HG02623 (cell line): ENCODE data around the gene KDM4B.

Experiments used
- ATAC-seq: cut with Tn5 transposase; IDR thresholded peaks from one replicate; pipeline ENCODE4 v1.9.1; 2021; ENCODE audit warnings: moderate library complexity; ENCODE audit not compliant: unreplicated experiment

KDM4B gene

DNA sequence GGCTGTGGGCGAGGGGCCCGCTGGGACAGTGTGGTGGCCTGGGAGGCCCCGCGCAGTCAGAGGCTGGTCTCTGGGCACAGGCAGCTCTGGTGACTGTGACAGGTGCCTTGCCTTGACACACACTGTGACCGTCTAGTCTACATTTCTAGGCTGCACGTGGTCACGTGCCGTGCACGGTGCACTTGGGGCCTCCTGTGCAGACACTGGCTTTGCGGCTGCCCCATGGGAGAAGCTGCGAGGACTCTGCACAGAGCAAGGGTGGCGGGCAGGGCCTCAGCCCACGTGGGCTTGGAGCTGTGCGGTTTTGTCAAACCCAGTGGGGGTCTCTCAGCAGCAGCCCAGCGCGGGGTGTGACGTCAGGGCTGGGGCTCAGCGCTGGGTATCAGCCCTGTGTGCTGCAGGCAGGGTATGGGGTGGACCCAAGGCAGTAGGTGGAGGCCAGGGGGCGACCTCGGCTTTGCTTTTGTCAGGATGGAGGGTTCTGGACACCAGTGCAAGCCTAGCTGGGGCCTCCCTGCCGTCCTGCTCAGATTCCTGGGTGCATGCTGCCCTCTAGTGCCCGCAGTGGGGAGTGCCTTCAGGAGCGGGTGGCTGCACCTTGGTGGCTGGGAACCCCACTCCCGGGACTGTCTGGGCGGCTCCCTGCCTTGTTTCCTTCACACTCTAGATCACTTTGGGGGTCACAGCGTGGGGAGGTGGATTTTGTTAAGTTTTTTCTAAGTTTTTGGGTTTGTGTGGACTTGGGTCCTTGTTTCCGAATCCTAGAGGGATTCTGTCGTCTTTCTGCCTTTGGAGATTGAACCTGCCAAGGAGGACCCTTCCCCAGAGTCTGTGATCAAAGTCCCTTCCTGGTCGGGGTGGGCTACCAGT is 62.6 kb downstream of the KDM4B start:
- ATAC-seq, result no peak

DNA sequence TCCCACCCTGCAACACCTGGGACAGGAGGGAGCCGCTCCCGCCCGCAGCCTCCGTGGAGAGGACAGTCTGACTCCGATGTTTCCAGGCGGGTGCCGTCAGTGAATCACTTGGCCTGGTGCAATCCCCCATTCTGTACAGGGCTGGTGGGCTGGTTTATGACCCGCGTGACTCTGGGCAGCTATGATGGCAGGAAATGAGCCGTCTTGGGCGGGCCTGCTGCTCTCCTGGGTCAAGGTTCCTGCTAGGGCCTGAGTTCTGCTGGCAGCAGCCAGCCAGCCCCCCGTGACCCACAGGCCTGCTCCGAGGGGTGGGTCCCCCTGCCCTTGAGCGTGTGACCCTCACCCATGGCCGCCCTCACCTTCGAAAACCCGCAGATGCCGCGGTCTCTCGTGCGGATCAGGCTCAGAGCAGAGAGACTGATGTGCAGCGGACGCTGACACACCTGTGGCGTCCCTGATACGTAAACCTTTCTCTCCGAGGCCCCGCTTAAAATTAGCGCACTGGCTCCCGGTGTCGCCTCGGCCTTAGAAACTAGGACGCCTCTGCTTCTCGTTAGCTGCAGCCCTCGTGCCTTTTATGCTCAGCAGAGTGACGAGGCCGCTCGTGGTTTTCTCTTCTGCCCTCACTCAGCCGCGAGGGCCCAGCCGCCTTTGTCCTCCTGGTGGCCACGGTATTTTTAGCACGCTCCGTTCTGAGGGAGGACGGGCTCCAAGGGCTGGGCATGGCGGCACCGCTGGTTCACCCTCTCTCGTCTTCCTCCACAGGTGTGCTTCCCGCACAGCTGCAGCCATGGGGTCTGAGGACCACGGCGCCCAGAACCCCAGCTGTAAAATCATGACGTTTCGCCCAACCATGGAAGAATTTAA is 63.4 kb downstream of the KDM4B start:
- ATAC-seq, result no peak

DNA sequence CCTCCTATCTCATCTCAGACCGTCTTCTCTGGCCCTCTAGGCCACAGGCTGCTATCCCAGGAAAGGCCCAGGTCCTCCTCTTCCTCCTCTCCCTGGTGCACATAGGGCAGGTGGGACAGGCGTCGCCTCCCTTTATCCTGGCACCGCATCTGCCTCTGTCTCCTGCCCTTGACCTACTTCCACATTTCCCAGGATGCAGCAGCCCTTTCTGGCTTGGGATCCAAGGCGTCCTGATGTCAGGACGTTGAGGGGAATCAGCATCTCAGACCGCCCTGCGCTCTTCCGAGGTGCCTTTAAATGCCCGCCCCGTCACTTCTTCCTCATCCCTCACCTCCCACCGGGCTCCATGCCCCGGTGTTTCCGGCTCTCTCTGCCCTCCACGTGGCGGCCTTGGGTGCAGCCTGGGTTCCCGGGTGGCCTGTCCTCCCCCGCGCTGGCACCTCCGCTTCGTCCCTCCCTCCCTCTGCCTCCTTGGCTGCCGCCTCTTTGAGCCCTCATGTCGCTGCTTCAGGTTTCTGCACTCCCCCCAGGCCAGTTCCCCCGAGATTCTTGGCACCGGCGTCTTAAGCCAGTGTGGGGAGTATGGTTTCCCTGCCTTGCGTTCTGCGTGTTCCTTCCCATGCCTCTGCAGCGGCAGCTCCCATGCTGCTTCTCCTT is 66.3 kb downstream of the KDM4B start:
- no peak for ATAC-seq

DNA sequence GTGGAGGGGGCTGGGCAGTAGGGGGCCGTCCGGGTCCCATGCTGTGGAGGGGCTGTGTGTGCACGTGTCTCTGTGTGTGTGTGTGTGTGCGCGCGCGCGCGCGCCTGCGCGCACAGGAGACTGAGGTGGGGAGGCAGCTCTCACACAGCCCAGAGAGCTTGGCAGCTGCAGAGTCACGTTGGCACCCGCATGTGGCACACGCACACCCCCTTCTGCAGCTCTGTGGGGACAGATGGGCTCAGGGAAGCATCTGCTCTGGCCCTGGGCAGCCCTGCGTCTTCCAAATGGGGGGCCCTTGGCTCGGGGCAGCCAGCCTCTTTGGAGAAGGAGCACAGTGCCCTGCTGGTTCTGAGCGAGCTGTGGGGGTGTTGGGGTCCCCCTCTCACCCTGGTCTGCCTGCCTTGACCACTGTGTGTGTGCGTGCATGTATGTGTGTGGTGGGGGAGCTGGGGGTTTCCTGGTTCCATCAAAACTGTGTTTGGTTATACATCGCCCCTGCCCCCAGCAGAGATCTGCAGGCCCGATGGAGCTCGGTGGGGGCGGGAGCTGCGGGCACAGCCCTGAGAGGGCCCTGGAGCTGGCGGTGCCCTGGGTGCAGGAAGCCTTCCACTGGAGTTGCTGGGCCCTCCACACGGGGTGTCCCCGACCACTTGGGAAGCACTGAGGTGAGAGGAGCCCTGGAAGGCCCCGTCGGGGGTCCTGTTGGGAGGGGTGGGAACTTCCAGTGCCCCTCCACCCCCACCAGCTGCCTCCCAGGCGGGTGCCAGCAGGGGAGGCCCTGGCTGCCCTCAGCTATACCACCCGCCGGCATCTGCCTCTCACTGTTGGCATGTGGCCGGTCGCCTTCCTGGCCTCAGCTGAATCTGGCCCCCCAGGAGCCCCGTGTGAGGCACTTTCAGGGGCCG is 67.1 kb downstream of the KDM4B start:
- no peak for ATAC-seq

DNA sequence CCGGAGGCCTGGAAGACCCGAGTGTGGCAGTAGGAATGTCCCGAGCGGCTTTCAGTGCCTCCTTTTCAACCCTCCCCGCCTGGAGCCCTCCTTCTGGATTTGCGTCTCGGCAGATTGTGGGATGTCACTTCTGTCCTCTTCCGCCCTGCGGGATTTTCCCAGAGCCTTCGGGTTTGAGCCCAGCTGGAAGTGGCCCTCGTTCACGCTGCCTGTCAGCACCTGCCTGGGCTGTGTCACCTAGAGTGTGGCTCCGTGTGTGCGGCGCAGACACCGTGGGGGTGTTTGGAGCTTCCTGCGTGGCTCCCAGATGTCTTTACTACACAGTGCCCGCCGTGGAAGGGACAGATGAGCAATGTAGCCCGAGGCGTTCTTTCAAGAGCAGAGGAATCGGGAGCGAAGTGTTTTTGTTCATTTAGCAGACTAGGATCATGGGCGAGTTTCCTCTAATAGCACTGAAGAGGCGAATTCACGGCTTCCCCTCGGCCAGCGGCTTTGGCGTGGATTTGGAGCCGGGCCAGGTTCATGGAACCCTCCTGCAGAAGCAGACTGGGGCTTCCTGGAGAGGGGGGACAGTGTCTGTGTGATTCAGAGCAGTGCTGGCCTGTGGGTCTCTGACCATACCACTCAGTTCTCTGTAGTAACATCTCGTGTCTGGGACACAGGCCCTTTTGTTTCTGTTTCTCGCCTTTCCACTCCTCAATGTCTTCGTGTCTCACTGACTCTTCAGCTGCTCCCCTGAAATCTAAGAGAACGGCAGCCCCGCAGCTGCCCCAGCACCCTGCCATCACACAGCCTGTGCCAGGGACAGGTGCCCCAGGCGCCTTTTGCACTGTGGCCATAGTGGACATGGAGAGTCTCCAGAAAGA is 68.0 kb downstream of the KDM4B start:
- no peak for ATAC-seq

DNA sequence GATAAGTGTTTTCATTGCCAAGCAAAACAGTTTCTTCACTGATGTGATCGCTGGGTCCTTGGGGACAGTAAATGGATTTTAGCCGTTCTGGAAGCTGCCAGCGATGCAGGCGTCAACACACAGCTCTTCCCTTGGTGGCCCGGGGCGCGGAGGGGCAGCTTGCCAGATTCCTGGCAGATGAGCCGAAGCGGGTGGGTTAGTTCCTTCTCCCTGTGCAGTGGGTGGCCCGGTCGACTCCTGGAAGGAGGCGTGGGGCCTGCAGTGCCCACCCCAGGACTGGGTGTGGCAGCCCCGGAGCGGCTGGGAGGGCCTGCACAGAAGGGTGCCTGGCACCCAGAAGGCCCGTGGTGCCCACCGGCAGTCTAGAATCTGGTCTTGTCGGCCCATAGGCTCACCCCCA is 69.0 kb downstream of the KDM4B start:
- no peak for ATAC-seq

DNA sequence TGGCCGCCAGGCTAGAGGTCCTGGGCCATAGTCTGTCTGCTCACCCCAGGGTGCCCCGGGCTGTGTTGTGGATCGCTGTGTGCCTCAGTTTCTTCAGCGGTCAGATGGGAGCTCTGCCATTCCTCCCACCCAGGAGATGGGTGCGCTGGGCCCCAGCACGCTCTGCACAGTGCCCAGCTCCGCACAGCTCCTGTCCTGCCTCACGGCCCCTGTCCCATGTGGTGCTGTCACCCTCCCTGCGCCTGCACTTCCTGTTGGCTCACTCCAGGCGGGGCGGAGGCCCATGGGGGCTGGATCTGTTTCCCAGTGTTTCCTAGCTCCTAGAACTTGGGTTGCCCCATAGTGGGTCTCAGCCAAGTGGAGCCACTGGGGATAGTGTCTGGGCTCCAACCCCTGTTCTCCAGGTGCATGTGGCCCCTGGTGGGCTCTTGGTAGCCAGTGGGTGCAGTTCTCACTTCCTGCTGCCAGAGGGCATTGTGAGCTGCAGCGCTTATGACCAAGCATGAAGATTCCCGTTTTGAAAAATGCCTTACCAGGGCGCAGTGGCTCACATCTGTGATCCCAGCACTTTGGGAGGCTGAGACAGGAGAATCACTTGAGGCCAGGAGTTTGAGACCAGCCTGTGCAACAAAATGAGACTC is 69.8 kb downstream of the KDM4B start:
- no peak for ATAC-seq

DNA sequence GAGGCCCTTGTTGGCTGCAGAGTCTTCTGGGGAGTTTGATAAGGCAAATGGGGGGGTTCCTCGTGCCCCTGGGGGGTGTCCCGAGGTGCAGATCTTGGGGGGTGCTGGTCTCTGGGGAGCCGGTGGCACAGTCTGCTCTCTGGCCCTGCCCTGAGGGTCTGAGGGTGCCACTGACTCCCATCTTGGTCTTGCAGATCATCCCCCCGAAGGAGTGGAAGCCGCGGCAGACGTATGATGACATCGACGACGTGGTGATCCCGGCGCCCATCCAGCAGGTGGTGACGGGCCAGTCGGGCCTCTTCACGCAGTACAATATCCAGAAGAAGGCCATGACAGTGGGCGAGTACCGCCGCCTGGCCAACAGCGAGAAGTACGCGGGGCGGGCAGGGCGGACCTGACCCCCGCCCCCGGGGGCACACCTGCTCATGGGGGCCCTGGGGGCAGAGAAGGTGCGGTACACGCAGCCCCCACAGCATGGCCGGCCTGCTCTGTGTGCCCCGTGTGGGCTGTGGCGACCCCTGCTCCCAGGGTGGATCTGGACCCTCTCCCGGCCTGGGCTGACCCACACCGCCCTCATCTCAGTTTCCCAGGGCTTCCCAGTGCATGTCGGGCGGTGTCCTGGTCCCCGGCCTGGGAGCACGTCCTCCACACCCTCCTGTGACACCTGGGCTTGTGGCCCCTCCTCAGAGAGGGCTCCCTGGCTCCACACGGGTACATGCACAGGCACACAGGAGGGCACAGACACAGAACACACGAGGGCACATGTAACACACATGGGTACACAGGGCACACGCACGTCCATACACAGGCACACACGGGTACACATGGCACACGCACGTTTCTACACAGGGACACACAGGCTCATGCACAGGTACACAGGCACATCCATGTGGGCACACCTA is 71.0 kb downstream of the KDM4B start:
- no peak for ATAC-seq

DNA sequence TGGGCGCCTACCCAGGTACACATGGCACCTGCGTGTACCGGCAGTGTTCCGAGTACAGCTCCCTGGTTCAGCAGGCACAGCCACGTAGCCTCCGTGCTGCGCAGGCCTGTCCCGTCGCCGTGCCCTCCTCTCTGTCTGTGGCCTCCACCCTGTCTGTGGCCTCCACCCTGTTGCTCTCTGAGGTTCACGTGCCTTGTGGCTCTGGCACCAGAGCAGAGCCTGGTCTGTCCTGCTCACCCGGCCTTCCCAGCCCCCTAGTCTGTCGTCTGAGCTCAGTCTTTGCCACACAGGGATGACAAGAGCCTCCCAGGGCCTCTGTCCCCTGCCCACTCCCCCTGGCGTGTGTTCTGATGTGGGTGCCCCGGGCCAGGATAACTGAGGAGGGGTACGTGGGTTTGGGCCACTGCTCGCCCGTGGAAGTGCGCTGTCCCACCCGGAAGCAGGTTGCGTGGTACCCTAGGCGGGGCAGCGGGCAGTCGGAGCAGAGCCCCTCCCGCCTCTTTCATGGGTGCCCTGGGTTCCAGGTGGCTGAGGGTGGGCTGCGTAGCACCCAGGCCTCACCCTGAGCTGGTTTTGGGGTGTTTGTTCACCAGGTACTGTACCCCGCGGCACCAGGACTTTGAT is 71.7 kb downstream of the KDM4B start:
- ATAC-seq, result no peak

DNA sequence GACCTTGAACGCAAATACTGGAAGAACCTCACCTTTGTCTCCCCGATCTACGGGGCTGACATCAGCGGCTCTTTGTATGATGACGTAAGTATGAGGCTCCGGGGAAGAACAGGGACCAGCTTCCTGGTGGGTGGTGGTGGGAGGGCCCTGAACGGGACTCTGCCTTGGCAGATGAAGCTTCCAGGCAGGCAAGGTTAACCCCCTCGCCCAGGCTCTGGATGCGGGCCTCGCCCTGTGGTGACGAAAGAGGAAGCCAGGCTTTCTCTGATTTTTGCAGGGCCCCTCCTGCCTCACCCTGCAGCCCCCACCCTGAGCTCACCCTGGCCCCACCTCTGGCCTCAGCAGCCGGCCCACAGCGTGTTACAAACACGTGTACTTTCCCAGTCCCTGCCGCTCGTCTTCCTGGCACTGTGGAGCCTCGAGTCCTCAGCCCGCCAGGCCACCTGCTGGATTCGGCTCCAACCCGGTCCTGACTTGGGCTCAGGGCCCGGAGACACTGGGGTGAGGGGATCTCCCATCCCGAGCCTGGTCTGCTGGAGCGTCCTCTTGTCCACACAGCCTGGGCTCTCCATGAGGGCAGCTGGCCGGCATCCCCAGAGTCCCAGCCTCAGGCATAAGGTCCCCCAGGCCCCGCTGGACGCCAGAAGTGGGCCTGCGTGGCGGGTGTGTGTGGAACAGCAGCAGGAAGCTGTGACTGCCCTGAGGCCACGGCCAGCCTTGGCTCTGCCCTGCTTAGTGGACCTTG is 72.4 kb downstream of the KDM4B start:
- ATAC-seq, result no peak

DNA sequence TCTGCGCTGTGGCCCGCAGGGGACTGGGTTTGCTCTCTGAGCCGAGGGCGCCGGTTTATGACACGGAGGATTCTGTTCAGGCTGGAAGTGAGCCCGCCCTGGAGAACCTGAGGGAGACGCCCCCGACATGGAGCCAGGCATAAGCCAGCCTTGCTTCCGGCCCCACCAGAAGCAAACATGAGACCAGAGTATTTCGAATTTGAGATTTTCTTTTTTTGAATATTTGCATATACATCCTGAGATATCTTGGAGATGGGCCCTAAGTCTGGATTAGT is 72.9 kb downstream of the KDM4B start:
- no peak for ATAC-seq

DNA sequence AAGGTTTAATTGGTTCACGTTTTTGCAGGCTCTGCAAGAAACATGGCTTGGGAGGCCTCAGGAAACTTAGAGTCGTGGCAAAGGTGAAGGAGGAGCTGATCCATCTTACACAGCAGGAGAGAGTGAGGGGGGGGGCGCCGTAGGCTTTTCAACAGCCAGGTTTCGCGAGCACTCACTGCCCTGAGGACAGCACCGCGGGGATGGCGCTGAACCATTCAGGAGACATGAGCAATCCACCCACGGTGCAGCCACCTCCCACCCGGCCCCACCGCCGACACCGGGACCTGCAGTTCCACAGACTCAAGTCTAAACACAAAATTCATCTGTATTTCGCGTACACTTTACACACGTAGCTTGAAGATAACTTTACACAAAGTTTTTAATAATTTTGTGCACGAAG is 73.6 kb downstream of the KDM4B start:
- no peak for ATAC-seq

DNA sequence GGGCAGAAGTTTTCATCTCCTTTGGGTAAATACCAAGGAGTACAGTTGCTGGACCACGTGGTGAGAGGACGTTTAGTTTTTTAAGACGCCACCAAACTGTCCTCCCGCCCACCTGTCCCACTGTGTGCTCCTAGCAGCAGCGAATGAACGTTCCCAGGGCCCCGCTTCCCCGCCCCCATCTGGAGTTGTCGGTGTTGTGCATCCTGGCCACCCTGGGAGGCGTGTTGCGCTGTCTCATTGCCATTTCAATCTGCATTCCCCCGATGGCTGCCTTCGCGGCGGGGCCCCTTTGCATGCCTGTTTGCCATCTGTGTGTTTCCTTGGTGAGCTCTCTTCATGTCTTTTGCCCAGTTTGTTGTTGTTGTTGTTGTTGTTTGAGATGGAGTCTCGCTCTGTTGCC is 76.1 kb downstream of the KDM4B start:
- no peak for ATAC-seq

DNA sequence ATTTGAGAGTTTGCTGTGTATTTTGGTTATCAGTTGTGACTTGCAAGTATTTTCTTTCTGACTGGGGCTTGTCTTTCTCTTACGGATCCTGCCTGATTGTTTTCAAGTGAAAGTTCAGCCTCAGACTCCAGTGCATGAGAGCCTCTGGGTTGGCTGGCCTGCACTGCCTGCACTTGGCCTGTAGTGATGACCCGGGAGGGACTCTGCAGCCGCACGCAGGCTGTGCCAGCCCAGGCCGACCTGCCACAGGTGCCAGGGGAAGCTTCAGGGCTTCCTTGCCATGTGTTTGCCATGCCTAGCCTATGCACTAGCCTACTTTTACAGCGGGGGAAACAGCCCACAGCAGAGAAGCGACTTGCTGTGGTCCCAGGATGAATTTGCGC is 77.0 kb downstream of the KDM4B start:
- no peak for ATAC-seq

DNA sequence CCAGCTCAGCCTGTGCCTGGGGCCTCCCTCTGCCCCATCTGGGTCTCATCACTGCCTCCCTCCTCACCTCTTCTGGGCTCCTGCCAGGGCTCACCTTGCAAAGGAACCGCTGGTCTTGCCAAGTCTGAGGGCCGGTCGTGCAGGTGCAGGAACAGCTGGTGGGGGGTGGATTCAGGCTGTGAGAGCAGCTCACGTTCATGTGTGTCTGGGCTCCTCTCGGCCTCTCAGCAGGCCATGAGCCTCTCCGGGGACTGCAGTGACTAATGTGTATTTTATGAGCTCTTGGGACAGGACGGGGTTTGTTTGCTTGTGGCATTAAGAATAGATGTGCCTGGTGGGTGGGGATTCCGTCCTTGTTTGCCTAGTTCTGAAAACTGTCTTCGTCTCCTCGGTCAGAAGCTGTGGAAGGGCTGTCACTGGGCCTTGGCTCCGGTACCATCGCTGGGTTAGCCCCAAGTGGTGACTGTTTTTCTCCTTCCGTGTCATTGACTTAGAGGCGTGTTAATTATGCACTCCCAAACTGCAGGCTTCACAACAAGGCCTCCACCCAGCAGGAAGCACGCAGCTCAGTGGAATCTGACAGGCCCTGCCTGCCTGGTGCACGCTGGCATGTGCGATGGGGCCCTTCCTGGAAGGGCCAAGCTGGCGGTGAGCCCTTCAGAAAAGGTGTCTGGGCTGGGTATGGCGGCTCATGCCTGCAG is 77.6 kb downstream of the KDM4B start:
- ATAC-seq, result no peak

DNA sequence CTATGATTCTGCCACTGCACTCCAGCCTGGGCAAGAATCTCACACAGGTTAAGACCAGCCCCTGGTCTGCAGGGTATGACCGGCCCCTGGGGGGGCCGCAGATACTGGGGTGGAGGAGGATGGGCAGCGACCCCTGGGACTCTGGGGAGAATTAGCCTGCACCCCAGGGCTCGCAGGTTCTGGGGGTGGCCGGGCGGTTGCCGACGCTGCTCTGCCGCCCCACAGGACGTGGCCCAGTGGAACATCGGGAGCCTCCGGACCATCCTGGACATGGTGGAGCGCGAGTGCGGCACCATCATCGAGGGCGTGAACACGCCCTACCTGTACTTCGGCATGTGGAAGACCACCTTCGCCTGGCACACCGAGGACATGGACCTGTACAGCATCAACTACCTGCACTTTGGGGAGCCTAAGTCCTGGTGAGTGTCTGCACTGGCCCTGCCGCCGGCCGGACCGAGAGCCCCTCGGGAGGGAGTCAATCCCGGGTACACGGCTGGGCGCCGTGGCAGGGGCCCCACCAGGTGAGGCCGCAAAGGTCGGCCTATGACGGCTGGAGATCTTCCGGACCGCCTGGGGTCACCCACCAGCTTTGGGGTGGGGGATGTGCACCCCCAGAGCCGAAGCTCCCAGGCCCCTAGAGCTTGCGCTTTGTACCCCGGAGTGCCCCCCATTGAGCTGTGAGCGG is 78.5 kb downstream of the KDM4B start:
- ATAC-seq, result no peak
